GM19043 (cell line): ENCODE measurements around the gene MACROD1.

Experiments used
- ATAC-seq: cut with Tn5 transposase; IDR thresholded peaks from one replicate; pipeline ENCODE4 v1.9.1; 2021; ENCODE audit warnings: low read depth; ENCODE audit not compliant: unreplicated experiment

The MACROD1 gene

GRCh38 chr11:64115531-64116522 lies 50.1 kb downstream of the MACROD1 start:
- no peak for ATAC-seq

- ATAC-seq, result no peak
These were observed 51.7 kb downstream of the MACROD1 start for GRCh38 chr11:64114231-64114630.

GRCh38 chr11:64113462-64113780 lies 52.5 kb downstream of the MACROD1 start:
- ATAC-seq, result no peak

- ATAC-seq, result no peak
These were observed 53.0 kb downstream of the MACROD1 start for GRCh38 chr11:64112771-64113461.

GRCh38 chr11:64110465-64111375 lies 55.2 kb downstream of the MACROD1 start:
- ATAC-seq, result no peak

GRCh38 chr11:64109332-64109731 lies 56.6 kb downstream of the MACROD1 start:
- no peak for ATAC-seq

- no peak for ATAC-seq
These were observed 58.6 kb downstream of the MACROD1 start for GRCh38 chr11:64107303-64107702.

- no peak for ATAC-seq
These were observed 61.3 kb downstream of the MACROD1 start for GRCh38 chr11:64104632-64105031.

GRCh38 chr11:64103277-64103985 lies 62.5 kb downstream of the MACROD1 start:
- ATAC-seq, result no peak

- ATAC-seq, result no peak
These were observed 63.7 kb downstream of the MACROD1 start for GRCh38 chr11:64102005-64102738.

- no peak for ATAC-seq
These were observed 64.5 kb downstream of the MACROD1 start for GRCh38 chr11:64101461-64101860.

- ATAC-seq, result no peak
These were observed 65.0 kb downstream of the MACROD1 start for GRCh38 chr11:64100782-64101353.

GRCh38 chr11:64100360-64100759 lies 65.6 kb downstream of the MACROD1 start:
- no peak for ATAC-seq

GRCh38 chr11:64099436-64099835 lies 66.5 kb downstream of the MACROD1 start:
- ATAC-seq, result no peak

GRCh38 chr11:64098318-64098831 lies 67.5 kb downstream of the MACROD1 start:
- no peak for ATAC-seq

GRCh38 chr11:64097468-64098317 lies 68.2 kb downstream of the MACROD1 start:
- no peak for ATAC-seq

GRCh38 chr11:64096835-64097234 lies 69.1 kb downstream of the MACROD1 start:
- no peak for ATAC-seq

GRCh38 chr11:64095949-64096348 lies 70.0 kb downstream of the MACROD1 start:
- ATAC-seq, result no peak
